Measurements from ENCODE around the gene ANKS3.

ANKS3 gene

GRCh38 chr16:4663777-4664465 is 70.2 kb downstream of the ANKS3 start:
- peaks cover 25 to 34% of the 10 kb centered on the region in 2 donors for H3K36me3 ChIP-seq (ENCODE audit: control insufficient read depth in 2 of 2, insufficient read depth in 2 of 2, low read length in 2 of 2)
- H3K4me1 ChIP-seq (ENCODE audit: control insufficient read depth, insufficient read depth, low read length): peaks cover 19% of the 10 kb centered on the region
- H3K4me3 ChIP-seq (ENCODE audit: low read length in 2 of 2): no peak overlapping the region
- H3K9me3 ChIP-seq (ENCODE audit: control insufficient read depth in 2 of 2, low read length in 2 of 2): no peaks in the 10 kb centered on the region
- no peak overlapping the region for H3K27ac ChIP-seq (ENCODE audit: low read length)
- no peak overlapping the region for H3K9ac ChIP-seq (ENCODE audit: low read length in 2 of 2)
- no peaks in the 10 kb centered on the region for H3K27me3 ChIP-seq (ENCODE audit: control insufficient read depth in 1 of 2, insufficient read depth in 2 of 2, low read length in 2 of 2)

- peaks cover 23 to 33% of the 10 kb centered on the region in 2 donors for H3K36me3 ChIP-seq (ENCODE audit: control insufficient read depth in 2 of 2, insufficient read depth in 2 of 2, low read length in 2 of 2)
- no peak overlapping the region for H3K27ac ChIP-seq (ENCODE audit: low read length)
- no peak overlapping the region for H3K9ac ChIP-seq (ENCODE audit: low read length in 2 of 2)
Observed at GRCh38 chr16:4663465-4663776, 70.7 kb downstream of the ANKS3 start.

GRCh38 chr16:4661661-4662060 is 72.4 kb downstream of the ANKS3 start:
- no peak overlapping the region for H3K9ac ChIP-seq (ENCODE audit: low read length in 2 of 2)
- H3K4me3 ChIP-seq (ENCODE audit: low read length in 2 of 2): no peak overlapping the region
- H3K4me1 ChIP-seq (ENCODE audit: control insufficient read depth, insufficient read depth, low read length): peaks cover 19% of the 10 kb centered on the region
- no peak overlapping the region for H3K27ac ChIP-seq (ENCODE audit: low read length)
- peaks cover 19 to 24% of the 10 kb centered on the region in 2 donors for H3K36me3 ChIP-seq (ENCODE audit: control insufficient read depth in 2 of 2, insufficient read depth in 2 of 2, low read length in 2 of 2)
- no peaks in the 10 kb centered on the region for H3K27me3 ChIP-seq (ENCODE audit: control insufficient read depth in 1 of 2, insufficient read depth in 2 of 2, low read length in 2 of 2)
- no peaks in the 10 kb centered on the region for H3K9me3 ChIP-seq (ENCODE audit: control insufficient read depth in 2 of 2, low read length in 2 of 2)

More at GRCh38 chr16:4663465-4663776, 70.7 kb downstream of the ANKS3 start:
- Histone ChIP-seq H3K4me1 (ENCODE audit: control insufficient read depth, insufficient read depth, low read length) (peaks cover 19% of the 10 kb centered on the region), H3K9me3 (ENCODE audit: control insufficient read depth in 2 of 2, low read length in 2 of 2) (no peaks in the 10 kb centered on the region), H3K4me3 (ENCODE audit: low read length in 2 of 2) (no peak overlapping the region), H3K27me3 (ENCODE audit: control insufficient read depth in 1 of 2, insufficient read depth in 2 of 2, low read length in 2 of 2) (no peaks in the 10 kb centered on the region)

GRCh38 chr16:4660454-4661007 is 73.5 kb downstream of the ANKS3 start:
- Histone ChIP-seq H3K36me3 (ENCODE audit: control insufficient read depth in 2 of 2, insufficient read depth in 2 of 2, low read length in 2 of 2) (peaks cover 21 to 23% of the 10 kb centered on the region in 2 donors), H3K9ac (ENCODE audit: low read length in 2 of 2) (no peak overlapping the region), H3K4me3 (ENCODE audit: low read length in 2 of 2) (no peak overlapping the region), H3K27me3 (ENCODE audit: control insufficient read depth in 1 of 2, insufficient read depth in 2 of 2, low read length in 2 of 2) (no peaks in the 10 kb centered on the region), H3K9me3 (ENCODE audit: control insufficient read depth in 2 of 2, low read length in 2 of 2) (no peaks in the 10 kb centered on the region), H3K4me1 (ENCODE audit: control insufficient read depth, insufficient read depth, low read length) (peaks cover 19% of the 10 kb centered on the region), H3K27ac (ENCODE audit: low read length) (no peak overlapping the region)

- Histone ChIP-seq H3K27me3 (ENCODE audit: control insufficient read depth in 1 of 2, insufficient read depth in 2 of 2, low read length in 2 of 2) (no peaks in the 10 kb centered on the region), H3K27ac (ENCODE audit: low read length) (no peak overlapping the region), H3K9ac (ENCODE audit: low read length in 2 of 2) (no peak overlapping the region), H3K36me3 (ENCODE audit: control insufficient read depth in 2 of 2, insufficient read depth in 2 of 2, low read length in 2 of 2) (peaks cover 22 to 24% of the 10 kb centered on the region in 2 donors), H3K9me3 (ENCODE audit: control insufficient read depth in 2 of 2, low read length in 2 of 2) (no peaks in the 10 kb centered on the region), H3K4me3 (ENCODE audit: low read length in 2 of 2) (no peak overlapping the region), H3K4me1 (ENCODE audit: control insufficient read depth, insufficient read depth, low read length) (peaks cover 18% of the 10 kb centered on the region)
Observed at GRCh38 chr16:4659363-4660353, 74.4 kb downstream of the ANKS3 start.

GRCh38 chr16:4656695-4657686 is 77.1 kb downstream of the ANKS3 start:
- peaks cover 8% of the 10 kb centered on the region for H3K4me1 ChIP-seq (ENCODE audit: control insufficient read depth, insufficient read depth, low read length)
- H3K9me3 ChIP-seq (ENCODE audit: control insufficient read depth in 2 of 2, low read length in 2 of 2): no peaks in the 10 kb centered on the region
- H3K27me3 ChIP-seq (ENCODE audit: control insufficient read depth in 1 of 2, insufficient read depth in 2 of 2, low read length in 2 of 2): no peaks in the 10 kb centered on the region
- no peak overlapping the region for H3K27ac ChIP-seq (ENCODE audit: low read length)
- H3K4me3 ChIP-seq (ENCODE audit: low read length in 2 of 2): no peak overlapping the region
- no peak overlapping the region for H3K9ac ChIP-seq (ENCODE audit: low read length in 2 of 2)
- peaks cover 35 to 38% of the 10 kb centered on the region in 2 donors for H3K36me3 ChIP-seq (ENCODE audit: control insufficient read depth in 2 of 2, insufficient read depth in 2 of 2, low read length in 2 of 2)

GRCh38 chr16:4656221-4656620 is 77.8 kb downstream of the ANKS3 start:
- H3K9ac ChIP-seq (ENCODE audit: low read length in 2 of 2): no peak overlapping the region
- H3K36me3 ChIP-seq (ENCODE audit: control insufficient read depth in 2 of 2, insufficient read depth in 2 of 2, low read length in 2 of 2): peaks cover 39 to 43% of the 10 kb centered on the region in 2 donors
- H3K4me1 ChIP-seq (ENCODE audit: control insufficient read depth, insufficient read depth, low read length): peaks cover 5% of the 10 kb centered on the region
- H3K9me3 ChIP-seq (ENCODE audit: control insufficient read depth in 2 of 2, low read length in 2 of 2): no peaks in the 10 kb centered on the region
- H3K27ac ChIP-seq (ENCODE audit: low read length): no peak overlapping the region
- no peaks in the 10 kb centered on the region for H3K27me3 ChIP-seq (ENCODE audit: control insufficient read depth in 1 of 2, insufficient read depth in 2 of 2, low read length in 2 of 2)
- H3K4me3 ChIP-seq (ENCODE audit: low read length in 2 of 2): no peak overlapping the region

GRCh38 chr16:4655801-4656200 is 78.3 kb downstream of the ANKS3 start:
- Histone ChIP-seq H3K9ac (ENCODE audit: low read length in 2 of 2) (no peak overlapping the region), H3K9me3 (ENCODE audit: control insufficient read depth in 2 of 2, low read length in 2 of 2) (no peaks in the 10 kb centered on the region), H3K27ac (ENCODE audit: low read length) (no peak overlapping the region), H3K4me3 (ENCODE audit: low read length in 2 of 2) (no peak overlapping the region), H3K4me1 (ENCODE audit: control insufficient read depth, insufficient read depth, low read length) (peaks cover 5% of the 10 kb centered on the region), H3K36me3 (ENCODE audit: control insufficient read depth in 2 of 2, insufficient read depth in 2 of 2, low read length in 2 of 2) (peaks cover 41 to 43% of the 10 kb centered on the region in 2 donors), H3K27me3 (ENCODE audit: control insufficient read depth in 1 of 2, insufficient read depth in 2 of 2, low read length in 2 of 2) (no peaks in the 10 kb centered on the region)

- no peak overlapping the region for H3K4me3 ChIP-seq (ENCODE audit: low read length in 2 of 2)
- H3K4me1 ChIP-seq (ENCODE audit: control insufficient read depth, insufficient read depth, low read length): peaks cover 5% of the 10 kb centered on the region
- peaks cover 42 to 43% of the 10 kb centered on the region in 2 donors for H3K36me3 ChIP-seq (ENCODE audit: control insufficient read depth in 2 of 2, insufficient read depth in 2 of 2, low read length in 2 of 2)
- no peaks in the 10 kb centered on the region for H3K27me3 ChIP-seq (ENCODE audit: control insufficient read depth in 1 of 2, insufficient read depth in 2 of 2, low read length in 2 of 2)
- H3K27ac ChIP-seq (ENCODE audit: low read length): no peak overlapping the region
- no peaks in the 10 kb centered on the region for H3K9me3 ChIP-seq (ENCODE audit: control insufficient read depth in 2 of 2, low read length in 2 of 2)
- no peak overlapping the region for H3K9ac ChIP-seq (ENCODE audit: low read length in 2 of 2)
Observed at GRCh38 chr16:4654964-4655590, 79.0 kb downstream of the ANKS3 start.

Data from stomach smooth muscle (tissue), 2 donors.